ENCODE results near the gene HAUS1.

DNA sequence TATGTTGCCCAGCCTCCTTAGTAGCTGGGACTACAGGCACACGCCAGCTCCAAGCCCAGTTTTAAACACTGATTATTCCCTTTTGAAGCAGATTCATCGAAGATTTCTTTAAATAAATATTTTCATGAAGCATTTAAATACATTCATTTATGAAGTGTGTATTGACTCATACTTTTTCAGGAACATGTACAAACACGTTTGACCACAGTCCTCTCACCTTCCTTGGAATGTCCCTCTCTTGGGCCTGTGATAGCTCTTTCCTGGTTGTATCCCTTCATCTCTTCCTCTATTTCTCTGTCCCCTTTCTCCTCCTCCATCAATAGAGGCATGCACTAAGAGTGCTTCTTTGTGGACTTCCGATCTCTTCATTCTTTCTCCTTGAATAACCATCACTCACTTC is 34.7 kb upstream of the HAUS1 start:
- TF ChIP-seq, protein P1, sequence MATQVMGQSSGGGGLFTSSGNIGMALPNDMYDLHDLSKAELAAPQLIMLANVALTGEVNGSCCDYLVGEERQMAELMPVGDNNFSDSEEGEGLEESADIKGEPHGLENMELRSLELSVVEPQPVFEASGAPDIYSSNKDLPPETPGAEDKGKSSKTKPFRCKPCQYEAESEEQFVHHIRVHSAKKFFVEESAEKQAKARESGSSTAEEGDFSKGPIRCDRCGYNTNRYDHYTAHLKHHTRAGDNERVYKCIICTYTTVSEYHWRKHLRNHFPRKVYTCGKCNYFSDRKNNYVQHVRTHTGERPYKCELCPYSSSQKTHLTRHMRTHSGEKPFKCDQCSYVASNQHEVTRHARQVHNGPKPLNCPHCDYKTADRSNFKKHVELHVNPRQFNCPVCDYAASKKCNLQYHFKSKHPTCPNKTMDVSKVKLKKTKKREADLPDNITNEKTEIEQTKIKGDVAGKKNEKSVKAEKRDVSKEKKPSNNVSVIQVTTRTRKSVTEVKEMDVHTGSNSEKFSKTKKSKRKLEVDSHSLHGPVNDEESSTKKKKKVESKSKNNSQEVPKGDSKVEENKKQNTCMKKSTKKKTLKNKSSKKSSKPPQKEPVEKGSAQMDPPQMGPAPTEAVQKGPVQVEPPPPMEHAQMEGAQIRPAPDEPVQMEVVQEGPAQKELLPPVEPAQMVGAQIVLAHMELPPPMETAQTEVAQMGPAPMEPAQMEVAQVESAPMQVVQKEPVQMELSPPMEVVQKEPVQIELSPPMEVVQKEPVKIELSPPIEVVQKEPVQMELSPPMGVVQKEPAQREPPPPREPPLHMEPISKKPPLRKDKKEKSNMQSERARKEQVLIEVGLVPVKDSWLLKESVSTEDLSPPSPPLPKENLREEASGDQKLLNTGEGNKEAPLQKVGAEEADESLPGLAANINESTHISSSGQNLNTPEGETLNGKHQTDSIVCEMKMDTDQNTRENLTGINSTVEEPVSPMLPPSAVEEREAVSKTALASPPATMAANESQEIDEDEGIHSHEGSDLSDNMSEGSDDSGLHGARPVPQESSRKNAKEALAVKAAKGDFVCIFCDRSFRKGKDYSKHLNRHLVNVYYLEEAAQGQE (IDR thresholded peaks at IDR 0.05; ENCODE audit: unreplicated experiment): no peak
- TF ChIP-seq, protein P2, sequence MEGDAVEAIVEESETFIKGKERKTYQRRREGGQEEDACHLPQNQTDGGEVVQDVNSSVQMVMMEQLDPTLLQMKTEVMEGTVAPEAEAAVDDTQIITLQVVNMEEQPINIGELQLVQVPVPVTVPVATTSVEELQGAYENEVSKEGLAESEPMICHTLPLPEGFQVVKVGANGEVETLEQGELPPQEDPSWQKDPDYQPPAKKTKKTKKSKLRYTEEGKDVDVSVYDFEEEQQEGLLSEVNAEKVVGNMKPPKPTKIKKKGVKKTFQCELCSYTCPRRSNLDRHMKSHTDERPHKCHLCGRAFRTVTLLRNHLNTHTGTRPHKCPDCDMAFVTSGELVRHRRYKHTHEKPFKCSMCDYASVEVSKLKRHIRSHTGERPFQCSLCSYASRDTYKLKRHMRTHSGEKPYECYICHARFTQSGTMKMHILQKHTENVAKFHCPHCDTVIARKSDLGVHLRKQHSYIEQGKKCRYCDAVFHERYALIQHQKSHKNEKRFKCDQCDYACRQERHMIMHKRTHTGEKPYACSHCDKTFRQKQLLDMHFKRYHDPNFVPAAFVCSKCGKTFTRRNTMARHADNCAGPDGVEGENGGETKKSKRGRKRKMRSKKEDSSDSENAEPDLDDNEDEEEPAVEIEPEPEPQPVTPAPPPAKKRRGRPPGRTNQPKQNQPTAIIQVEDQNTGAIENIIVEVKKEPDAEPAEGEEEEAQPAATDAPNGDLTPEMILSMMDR (conservative IDR thresholded peaks at IDR 0.05; ENCODE audit: low read depth in 2 of 2): no peak
- no peak for TF ChIP-seq EZH2phosphoT487 (IDR thresholded peaks at IDR 0.05; ENCODE audit: unreplicated experiment)
- TF ChIP-seq CREB1 (CRISPR knock-in tag; IDR thresholded peaks at IDR 0.05; ENCODE audit: low read depth): no peak
- TF ChIP-seq EZH2 (IDR thresholded peaks at IDR 0.05; ENCODE audit: low read depth, unreplicated experiment): no peak
- TF ChIP-seq JUNB (IDR thresholded peaks at IDR 0.05; ENCODE audit: unreplicated experiment): no peak
- TF ChIP-seq POLR2AphosphoS5 (IDR thresholded peaks at IDR 0.05; ENCODE audit: low read depth): no peak

Data from GM23338 (cell line).